Measurements from ENCODE around the gene PDCL3. TPM values are rescaled to one million over a fixed set of nuclear protein-coding genes. Genes with fewer than 3 reads are reported as not detected.

The PDCL3 gene
- polyA plus RNA-seq, 1 of the 3 experiments (the other 2 are of a cell fraction) = 32.8 TPM

- no peak overlapping the region for H3K9ac ChIP-seq
- no peaks in the 10 kb centered on the region for H4K20me1 ChIP-seq (ENCODE audit: insufficient read depth)
- no peak overlapping the region for H3K4me2 ChIP-seq
- ChIA-PET CTCF (no interaction called here), POLR2A (no interaction called here)
- H3K79me2 ChIP-seq (ENCODE audit: insufficient read depth) = no peaks in the 10 kb centered on the region
- H2AFZ ChIP-seq (ENCODE audit: low read depth) = no peak overlapping the region
- DNase-seq = no peak
- H3K9me2 ChIP-seq = no peaks in the 10 kb centered on the region
- H3K27me3 ChIP-seq (ENCODE audit: insufficient read depth) = no peaks in the 10 kb centered on the region
- H3K4me3 ChIP-seq (ENCODE audit: low read depth in 2 of 2, low read length in 1 of 2) = no peak overlapping the region
- H3F3A ChIP-seq (replicated peaks; ENCODE audit: insufficient read depth) = no peaks in the 10 kb centered on the region
- H3K9me3 ChIP-seq = no peaks in the 10 kb centered on the region
- no peaks in the 10 kb centered on the region for H3K36me3 ChIP-seq (replicated peaks in 1 of 2; ENCODE audit: control insufficient read depth in 1 of 2, insufficient read depth in 2 of 2, low read length in 1 of 2)
- no peak overlapping the region for H3K27ac ChIP-seq (ENCODE audit: low read depth in 2 of 2, low read length in 1 of 2)
- no peaks in the 10 kb centered on the region for H3K4me1 ChIP-seq (ENCODE audit: control insufficient read depth in 1 of 2, insufficient read depth in 2 of 2, low read depth in 1 of 2, low read length in 1 of 2)
- TF ChIP-seq POLR2AphosphoS5 (IDR thresholded peaks at IDR 0.05; ENCODE audit: low read depth, low read length) (no peak), EZH2phosphoT487 (IDR thresholded peaks at IDR 0.05; ENCODE audit: borderline replicate concordance, low read depth) (no peak)
- 71% methylated on average over 10 of the region's 10 CpGs for WGBS (ENCODE audit: low lambda C conversion rate)
Observed at GRCh38 chr2:100554798-100555407, 7.9 kb upstream of the PDCL3 start.

- no peaks in the 10 kb centered on the region for H3K36me3 ChIP-seq (replicated peaks in 1 of 2; ENCODE audit: control insufficient read depth in 1 of 2, insufficient read depth in 2 of 2, low read length in 1 of 2)
- H3K27me3 ChIP-seq (ENCODE audit: insufficient read depth) = no peaks in the 10 kb centered on the region
- no peak overlapping the region for H3K4me3 ChIP-seq (ENCODE audit: low read depth in 2 of 2, low read length in 1 of 2)
- 88% methylated on average over 4 of the region's 4 CpGs for WGBS (ENCODE audit: low lambda C conversion rate)
- no peaks in the 10 kb centered on the region for H3K9me2 ChIP-seq
- no peaks in the 10 kb centered on the region for H3K9me3 ChIP-seq
- no peak overlapping the region for H3K27ac ChIP-seq (ENCODE audit: low read depth in 2 of 2, low read length in 1 of 2)
- no peak overlapping the region for H3K4me2 ChIP-seq
- TF ChIP-seq IRF3 (IDR thresholded peaks at IDR 0.05; ENCODE audit: low read depth, low read length) (no peak), NRF1 (IDR thresholded peaks at IDR 0.05; ENCODE audit: low read depth, low read length) (no peak), USF1 (IDR thresholded peaks at IDR 0.05; ENCODE audit: borderline replicate concordance, low read depth) (no peak), ZBTB33 (IDR thresholded peaks at IDR 0.05; ENCODE audit: borderline replicate concordance, low read depth) (no peak), CHD2 (IDR thresholded peaks at IDR 0.05; ENCODE audit: low read length, partially characterized antibody) (no peak), SMC3 (IDR thresholded peaks at IDR 0.05; ENCODE audit: low read depth, low read length) (no peak), FOXJ3 (CRISPR knock-in tag; IDR thresholded peaks at IDR 0.05) (no peak), USF2 (IDR thresholded peaks at IDR 0.05; ENCODE audit: borderline replicate concordance, low read depth, low read length) (no peak), FOXM1 (IDR thresholded peaks at IDR 0.05; ENCODE audit: low read depth) (no peak), POLR2AphosphoS5 (IDR thresholded peaks at IDR 0.05; ENCODE audit: low read depth, low read length) (no peak), TEAD4 (IDR thresholded peaks at IDR 0.05; ENCODE audit: borderline replicate concordance, insufficient read depth) (no peak), MXI1 (IDR thresholded peaks at IDR 0.05; ENCODE audit: low read depth, low read length) (no peak), RAD21 (IDR thresholded peaks at IDR 0.05; ENCODE audit: low read length) (no peak)
- H2AFZ ChIP-seq (ENCODE audit: low read depth) = no peak overlapping the region
- POLR2A ChIA-PET = no interaction called here
- DNase-seq = no peak
- H3K4me1 ChIP-seq (ENCODE audit: control insufficient read depth in 1 of 2, insufficient read depth in 2 of 2, low read depth in 1 of 2, low read length in 1 of 2) = peaks cover 0 to 1% of the 10 kb centered on the region in 2 experiments; a peak in 1 of 4 replicates
- no peaks in the 10 kb centered on the region for H3K79me2 ChIP-seq (ENCODE audit: insufficient read depth)
- CTCF ChIA-PET = interaction anchor here (1.3 kb wide), 1 partner anchor 128 kb away, joined by 3 read pairs; no protein-coding TSS in a partner anchor
- no peak overlapping the region for H3K9ac ChIP-seq
- no peaks in the 10 kb centered on the region for H4K20me1 ChIP-seq (ENCODE audit: insufficient read depth)
- peaks cover 7% of the 10 kb centered on the region for H3F3A ChIP-seq (replicated peaks; ENCODE audit: insufficient read depth)
Observed at GRCh38 chr2:100556746-100557145, 6.0 kb upstream of the PDCL3 start.

Data from SK-N-SH (cell line).